Neutrophil (primary cell): Measurements from ENCODE around the gene AKT3.

ENCODE experiments used
- H3K27ac ChIP-seq: fragments of 200-600 bp; sonication (generic); 2 replicates; pipeline ENCODE4 v1.5.1; 2016; ENCODE audit warnings: mild to moderate bottlenecking, moderate library complexity
- H3K27me3 ChIP-seq: fragments of 200-600 bp; sonication (generic); 2 replicates; pipeline ENCODE4 v1.6.0; 2016; ENCODE audit warnings: mild to moderate bottlenecking
- H3K36me3 ChIP-seq: fragments of 200-600 bp; sonication (generic); 2 replicates; pipeline ENCODE4 v1.5.1; 2017
- H3K4me1 ChIP-seq, 2 experiments: fragments of 200-600 bp in 1 of 2; sonication (generic) in 1 of 2; 1 replicate in 1 of 2; 2 replicates in 1 of 2; pipeline versions ENCODE4 v1.5.1 to v1.6.1; 2013 to 2016; ENCODE audit warnings: low read depth in 1 of 2, low read length in 1 of 2, mild to moderate bottlenecking in 1 of 2, moderate library complexity in 1 of 2; ENCODE audit not compliant: control insufficient read depth in 1 of 2, insufficient read depth in 1 of 2
- H3K4me3 ChIP-seq, 2 experiments: fragments of 200-600 bp in 1 of 2; sonication (generic) in 1 of 2; 1 replicate in 1 of 2; 2 replicates in 1 of 2; pipeline ENCODE4 v1.5.1; 2013 to 2016; ENCODE audit warnings: low read depth in 1 of 2, low read length in 1 of 2, mild to moderate bottlenecking in 1 of 2, moderate library complexity in 1 of 2
- H3K9me3 ChIP-seq: fragments of 200-600 bp; sonication (generic); 2 replicates; pipeline ENCODE4 v1.5.1; 2016
- CTCF ChIP-seq: fragments of 200-600 bp; sonication (generic); IDR thresholded peaks from 2 replicates; pipeline ENCODE4 v1.5.1; 2016; ENCODE audit warnings: antibody characterized with exemption

Gene AKT3

GRCh38 chr1:243846761-243847160 lies 3.3 kb downstream of the AKT3 start:
- H3K9me3 ChIP-seq: no peaks in the 10 kb centered on the region
- no peaks in the 10 kb centered on the region for H3K36me3 ChIP-seq
- H3K27me3 ChIP-seq: peaks cover 63% of the 10 kb centered on the region
- no peak overlapping the region for H3K4me3 ChIP-seq
- H3K4me1 ChIP-seq: peaks cover 5 to 24% of the 10 kb centered on the region in 2 experiments
- H3K27ac ChIP-seq: no peak overlapping the region
- no peak for TF ChIP-seq CTCF

GRCh38 chr1:243845888-243846287 lies 4.2 kb downstream of the AKT3 start:
- no peak overlapping the region for H3K27ac ChIP-seq
- no peak overlapping the region for H3K4me3 ChIP-seq
- H3K9me3 ChIP-seq: no peaks in the 10 kb centered on the region
- H3K27me3 ChIP-seq: peaks cover 54% of the 10 kb centered on the region
- no peak for TF ChIP-seq CTCF
- H3K4me1 ChIP-seq: peaks cover 3 to 20% of the 10 kb centered on the region in 2 experiments
- H3K36me3 ChIP-seq: no peaks in the 10 kb centered on the region

GRCh38 chr1:243844186-243844585 lies 5.9 kb downstream of the AKT3 start:
- no peak for TF ChIP-seq CTCF
- peaks cover 0 to 4% of the 10 kb centered on the region in 2 experiments for H3K4me1 ChIP-seq

GRCh38 chr1:243842978-243843511 lies 7.0 kb downstream of the AKT3 start:
- no peak overlapping the region for H3K27ac ChIP-seq

More at GRCh38 chr1:243844186-243844585, 5.9 kb downstream of the AKT3 start:
- Histone ChIP-seq H3K4me3 (no peak overlapping the region), H3K27ac (no peak overlapping the region), H3K36me3 (no peaks in the 10 kb centered on the region), H3K9me3 (no peaks in the 10 kb centered on the region), H3K27me3 (peaks cover 37% of the 10 kb centered on the region)

GRCh38 chr1:243842161-243842560 lies 7.9 kb downstream of the AKT3 start:
- no peak overlapping the region for H3K27ac ChIP-seq

More at GRCh38 chr1:243842978-243843511, 7.0 kb downstream of the AKT3 start:
- H3K36me3 ChIP-seq: no peaks in the 10 kb centered on the region
- H3K9me3 ChIP-seq: no peaks in the 10 kb centered on the region
- H3K4me1 ChIP-seq: no peaks in the 10 kb centered on the region
- peaks cover 26% of the 10 kb centered on the region for H3K27me3 ChIP-seq
- no peak for TF ChIP-seq CTCF
- no peak overlapping the region for H3K4me3 ChIP-seq

More at GRCh38 chr1:243842161-243842560, 7.9 kb downstream of the AKT3 start:
- TF ChIP-seq CTCF: no peak
- no peaks in the 10 kb centered on the region for H3K36me3 ChIP-seq
- H3K9me3 ChIP-seq: no peaks in the 10 kb centered on the region
- no peak overlapping the region for H3K4me3 ChIP-seq
- no peaks in the 10 kb centered on the region for H3K4me1 ChIP-seq
- peaks cover 17% of the 10 kb centered on the region for H3K27me3 ChIP-seq
